Suppressor macrophage (primary cell): Measurements from ENCODE around the gene ST6GALNAC1.

Experiments used
- DNase-seq, 4 experiments: peaks; one replicate each; pipeline ENCODE4 v3.0.0-alpha.2; 2020 to 2022

Gene ST6GALNAC1

DNA sequence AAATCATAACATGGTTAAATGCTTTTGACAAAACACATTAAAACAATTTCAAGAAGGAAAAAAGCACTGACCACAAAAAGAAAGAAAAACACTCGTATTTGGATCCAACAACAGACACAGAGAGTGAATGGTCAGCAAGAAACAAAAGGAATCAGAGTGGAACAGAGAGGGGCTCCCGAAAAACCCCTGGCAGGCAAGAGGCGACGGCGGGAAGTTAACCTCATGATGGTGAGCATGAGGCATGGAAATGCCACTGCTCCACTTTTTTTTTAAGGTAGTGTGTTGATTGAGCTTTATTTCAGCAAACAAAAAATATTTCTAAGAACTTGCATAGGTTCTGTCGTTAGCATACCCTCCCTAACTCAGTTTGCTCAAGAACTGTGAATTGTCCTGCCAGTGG is 32.1 kb upstream of the ST6GALNAC1 start:
- DNase-seq, result no peak

DNA sequence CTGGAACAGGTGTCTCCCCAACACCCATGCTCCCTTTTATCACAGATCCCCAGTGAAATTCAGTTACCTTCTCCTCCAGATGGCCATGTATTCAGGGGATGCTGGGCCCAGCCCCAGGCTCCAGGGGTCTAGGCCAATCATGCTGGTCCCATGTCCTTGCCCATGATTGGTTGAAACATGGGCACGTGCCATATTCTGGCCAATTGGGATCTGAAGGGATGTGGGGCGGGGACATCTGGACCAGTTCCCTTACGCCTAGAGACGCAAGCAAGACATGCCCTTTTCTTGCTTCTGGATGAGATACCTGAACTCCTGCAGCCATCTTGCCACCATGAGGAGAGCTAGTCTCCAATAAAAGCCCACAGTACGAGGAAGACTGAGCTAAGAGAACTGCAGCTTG is 31.0 kb upstream of the ST6GALNAC1 start:
- DNase-seq, result no peak

DNA sequence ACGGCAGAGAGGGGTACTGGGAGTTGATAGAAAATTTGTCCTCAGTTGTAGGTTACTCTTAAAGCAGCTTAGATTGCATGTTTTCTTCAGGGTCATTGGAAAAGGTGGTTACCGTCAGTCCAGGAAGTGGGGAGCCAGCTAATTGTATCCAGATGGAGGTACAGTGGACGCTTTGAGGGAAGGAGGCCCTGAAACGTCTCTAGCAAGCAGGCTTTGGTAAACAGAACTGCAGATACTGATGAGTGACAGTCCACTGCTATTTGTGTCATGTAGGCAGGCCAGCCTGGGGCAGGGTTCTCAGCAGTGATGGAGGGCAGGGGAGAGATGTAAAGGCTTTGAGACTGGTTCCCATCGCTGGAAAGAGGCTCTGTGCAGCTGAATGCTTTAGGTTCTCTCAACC is 30.2 kb upstream of the ST6GALNAC1 start:
- DNase-seq, result no peak

DNA sequence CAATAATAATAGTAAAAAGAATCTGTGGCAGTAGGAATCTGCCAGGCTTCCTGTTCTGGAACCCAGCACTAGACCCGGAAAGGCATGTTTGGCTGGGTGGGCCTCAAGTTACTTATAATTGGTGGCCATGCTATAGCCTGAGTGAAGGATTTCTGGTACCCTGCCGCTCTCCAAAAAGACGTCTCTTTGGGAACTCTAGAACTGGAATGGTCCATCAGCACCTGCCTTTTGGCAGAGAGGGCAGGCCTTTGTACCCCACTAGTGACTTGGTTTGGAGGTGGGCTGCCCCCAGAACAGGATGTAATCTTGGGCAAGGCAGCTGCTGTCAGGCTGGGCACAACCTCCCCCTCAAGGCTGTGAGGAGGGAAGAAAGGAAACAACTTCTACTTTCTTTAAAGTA is 29.3 kb upstream of the ST6GALNAC1 start:
- no peak for DNase-seq

DNA sequence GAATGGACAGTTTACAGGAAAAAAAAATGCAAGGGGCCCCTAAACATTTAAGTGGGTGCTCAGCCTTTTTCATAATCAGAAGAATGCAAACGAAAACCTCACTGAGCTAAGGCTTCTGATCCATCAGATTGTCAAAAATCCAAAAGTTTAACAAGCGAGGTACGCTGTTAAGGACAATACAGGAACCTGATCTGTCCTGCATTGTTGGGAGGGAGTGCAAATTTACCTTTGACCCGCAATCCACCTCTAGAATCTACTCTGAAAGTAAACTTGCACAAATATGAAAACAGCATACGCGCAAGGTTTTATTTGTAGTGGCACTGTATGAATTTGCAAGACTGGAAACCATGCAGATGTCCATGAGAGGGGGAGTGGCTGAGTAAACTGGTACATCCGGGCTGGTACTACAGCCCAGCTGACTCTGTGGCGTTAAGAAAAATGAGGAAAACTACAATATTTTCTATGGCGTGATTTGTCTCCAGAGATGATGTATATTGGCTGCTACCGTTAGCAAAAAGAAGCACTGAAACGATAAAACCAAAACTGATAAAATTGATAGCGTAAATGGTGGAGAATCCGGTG is 28.8 kb upstream of the ST6GALNAC1 start:
- DNase-seq, result no peak

DNA sequence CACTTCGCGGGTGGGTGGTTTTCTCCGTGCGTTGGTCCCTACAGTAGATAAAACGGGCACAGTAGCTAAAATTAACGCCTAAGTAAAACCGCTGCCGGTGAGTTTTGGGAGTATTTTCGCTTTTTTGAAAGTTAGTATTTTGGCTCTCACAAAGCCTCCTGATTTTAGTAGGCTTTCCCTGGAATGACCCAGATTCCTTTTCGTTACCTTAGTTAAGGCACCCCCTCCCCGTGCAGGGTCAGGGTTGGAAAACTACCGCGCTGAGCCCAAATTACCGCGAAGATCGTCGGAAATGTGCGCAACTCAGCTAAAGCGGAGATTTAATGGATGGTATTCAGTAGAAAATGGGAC is 28.3 kb upstream of the ST6GALNAC1 start:
- no peak for DNase-seq

DNA sequence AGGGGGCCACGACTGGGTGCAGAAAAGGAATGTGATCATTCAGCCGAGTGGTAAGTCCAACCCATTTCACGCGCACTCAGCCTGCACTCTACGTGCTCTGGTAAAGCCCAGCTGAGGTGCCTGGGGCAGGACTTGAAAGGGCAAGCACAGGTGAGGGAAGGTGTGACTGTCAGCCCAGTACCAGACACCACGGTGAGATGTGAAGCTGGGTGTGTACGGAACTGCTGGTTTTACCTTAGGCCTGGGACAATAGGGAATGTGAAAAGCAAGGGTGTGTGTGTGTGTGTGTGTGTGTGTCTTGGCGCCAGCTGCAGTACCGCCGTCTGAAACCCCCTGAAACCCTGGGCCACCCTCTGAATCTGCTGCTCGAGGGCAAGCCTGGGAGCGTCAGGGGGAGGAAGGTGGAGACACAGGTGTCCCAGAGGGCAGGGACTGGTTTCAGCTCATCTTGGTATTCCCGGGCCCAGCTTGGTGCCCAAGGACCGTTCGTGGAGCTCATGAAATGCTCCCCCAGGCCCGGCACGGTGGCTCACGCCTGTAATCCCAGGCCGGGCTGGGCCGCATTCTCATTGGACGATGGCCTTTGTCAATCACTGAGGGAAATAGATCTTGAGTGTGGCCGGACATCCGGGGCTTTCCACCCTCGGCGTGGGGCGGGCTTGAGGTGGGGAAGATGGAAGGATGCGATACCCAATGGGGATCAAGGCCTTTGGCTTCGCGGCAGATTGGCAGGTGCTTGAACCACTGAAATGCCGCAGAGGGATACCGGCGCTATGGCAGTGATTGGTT is 27.8 kb upstream of the ST6GALNAC1 start:
- peak; percentile 100 for DNase-seq

DNA sequence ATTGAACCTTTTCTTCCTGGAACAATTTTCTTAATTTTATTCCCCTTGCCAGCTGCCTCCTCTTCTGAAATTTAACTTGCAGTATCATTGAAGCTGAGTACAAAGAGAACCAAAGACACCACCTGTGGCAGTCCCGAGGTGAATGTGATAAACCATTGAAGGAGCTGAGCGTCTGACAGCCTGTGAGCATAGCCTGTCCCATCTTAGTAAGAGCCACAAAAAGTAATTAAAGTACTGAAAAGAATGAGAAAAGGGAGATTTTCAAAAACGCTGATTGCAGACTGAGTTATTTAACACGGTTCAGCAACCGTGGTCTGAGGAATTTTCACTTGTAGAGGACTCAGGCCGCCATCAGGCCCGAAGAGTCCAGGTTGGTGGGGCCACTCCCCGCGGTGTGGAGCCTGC is 27.2 kb upstream of the ST6GALNAC1 start:
- DNase-seq, result no peak

DNA sequence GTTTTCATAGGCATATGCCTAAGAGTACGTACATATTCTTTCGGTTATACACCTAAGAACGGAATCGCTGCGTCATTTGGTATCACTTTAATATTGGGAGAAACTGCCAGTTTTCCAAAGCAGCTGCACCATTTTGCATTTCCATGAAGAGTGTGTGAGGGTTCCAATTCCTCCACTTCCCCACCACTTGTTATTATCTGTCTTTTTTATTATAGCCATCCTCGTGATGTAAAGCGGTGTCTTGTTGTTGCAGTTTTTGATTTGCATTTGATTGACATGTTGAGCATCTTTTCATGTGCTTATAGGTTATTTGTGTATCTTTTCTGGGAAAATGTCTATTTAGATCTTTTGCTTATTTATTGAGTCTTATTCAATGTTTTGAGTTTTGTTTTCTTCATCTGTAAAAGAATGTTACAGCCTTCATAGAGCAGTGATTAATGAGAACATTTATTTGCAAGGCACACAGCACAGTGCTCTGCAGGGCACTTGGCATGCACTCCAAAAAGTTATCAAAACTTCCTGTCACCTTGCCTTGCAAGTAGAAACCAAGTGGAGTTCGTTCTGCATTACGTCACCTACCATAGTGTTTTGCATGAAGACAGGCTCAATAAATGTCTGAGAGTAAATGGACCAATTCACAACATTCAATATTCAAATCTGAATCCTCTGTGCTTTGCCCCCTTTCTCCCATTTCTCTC is 26.6 kb upstream of the ST6GALNAC1 start:
- no peak for DNase-seq

DNA sequence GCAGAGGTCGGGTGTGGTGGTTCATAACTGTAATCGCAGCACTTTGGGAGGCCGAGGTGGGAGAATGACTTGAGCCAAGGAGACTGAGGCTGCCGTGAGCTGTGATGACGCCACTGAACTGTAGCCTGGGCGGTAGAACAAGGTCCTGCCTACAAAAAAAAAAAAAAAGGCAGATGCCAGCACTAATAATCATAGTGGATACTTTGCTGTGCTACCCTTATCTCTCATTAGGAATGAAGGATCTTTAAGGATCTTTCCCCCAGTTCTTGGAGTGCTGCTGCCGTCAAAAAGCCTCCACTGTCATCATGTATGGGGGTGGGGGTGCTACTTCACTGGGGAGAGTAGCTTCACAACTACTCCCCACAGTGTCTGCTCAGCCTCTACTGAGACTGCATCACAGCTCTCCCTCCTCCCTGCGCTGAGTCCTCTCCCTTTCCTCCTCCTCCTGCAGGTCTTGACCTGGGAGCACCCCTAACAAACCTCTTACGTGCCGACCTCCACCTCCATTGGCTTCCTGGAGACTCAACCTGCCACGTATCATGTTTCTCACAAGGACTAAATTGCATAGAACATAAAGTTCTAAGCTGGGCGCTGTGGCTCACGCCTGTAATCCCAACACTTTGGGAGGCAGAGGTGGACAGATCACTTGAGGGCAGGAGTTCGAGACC is 24.4 kb upstream of the ST6GALNAC1 start:
- DNase-seq, result no peak

DNA sequence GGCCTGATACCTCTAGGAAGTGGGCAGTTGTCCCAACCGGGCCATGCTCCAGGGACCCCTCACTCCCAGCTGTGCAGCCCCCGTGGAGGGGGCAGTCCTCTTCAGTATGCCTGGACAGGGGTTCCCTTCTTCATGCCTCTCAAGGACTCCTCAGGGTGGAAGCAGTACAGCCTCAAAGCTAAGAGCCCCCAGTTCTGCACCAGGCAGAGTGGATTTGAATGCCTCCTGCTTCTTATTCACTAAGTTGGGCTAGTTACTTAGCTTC is 23.9 kb upstream of the ST6GALNAC1 start:
- no peak for DNase-seq

DNA sequence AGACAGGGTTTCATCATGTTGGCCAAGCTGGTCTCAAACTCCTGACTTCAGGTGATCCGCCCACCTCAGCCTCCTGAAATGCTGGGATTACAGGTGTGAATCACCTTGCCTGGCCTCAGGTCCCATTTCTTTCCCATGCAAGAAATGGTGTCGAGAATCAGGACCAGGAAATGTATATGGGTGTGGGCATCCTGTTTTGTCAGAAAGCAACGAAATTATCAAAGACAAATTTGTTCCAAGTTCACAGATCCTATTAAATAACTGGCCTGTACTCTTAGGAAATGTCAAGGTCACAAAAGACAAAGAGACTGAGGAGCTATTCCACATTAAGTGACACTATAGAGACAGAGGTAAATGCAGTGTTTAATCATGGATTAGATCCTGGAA is 17.1 kb upstream of the ST6GALNAC1 start:
- DNase-seq, result no peak

DNA sequence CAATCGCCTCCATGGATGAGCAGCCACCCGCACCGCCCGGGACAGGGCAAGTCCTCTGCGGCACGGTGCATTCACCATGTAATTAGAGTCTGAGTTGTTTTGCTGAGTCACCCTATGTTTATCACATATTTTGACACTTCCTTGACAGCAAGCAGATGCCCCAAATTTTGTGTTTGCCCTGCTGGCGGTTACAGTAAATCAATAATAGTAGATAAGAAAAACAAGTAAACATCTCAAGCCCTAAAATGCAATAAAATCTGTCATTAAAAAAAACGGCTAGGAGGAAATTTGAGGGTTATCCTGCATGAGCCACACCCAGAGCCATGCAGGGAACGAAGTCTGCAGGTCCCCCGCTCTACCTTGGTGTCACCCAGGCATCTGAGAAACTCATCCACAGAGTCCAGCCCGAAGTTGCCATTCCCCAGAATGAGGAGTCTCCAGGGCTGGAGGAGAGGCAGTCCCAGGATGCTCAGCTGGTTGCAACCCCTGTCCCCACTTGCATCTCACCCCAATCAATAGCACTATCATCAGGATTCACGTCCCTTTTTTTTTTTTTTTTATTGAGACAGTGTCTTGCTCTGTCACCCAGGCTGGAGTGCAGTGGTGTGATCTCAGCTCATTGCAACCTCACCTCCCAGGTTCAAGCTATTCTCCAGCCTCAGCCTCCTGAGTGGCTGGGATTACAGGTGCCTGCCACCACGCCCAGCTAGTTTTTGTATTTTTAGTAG is 16.5 kb upstream of the ST6GALNAC1 start:
- peak in 3 of 4 experiments; percentile 16 to 43 (median 38) for DNase-seq

DNA sequence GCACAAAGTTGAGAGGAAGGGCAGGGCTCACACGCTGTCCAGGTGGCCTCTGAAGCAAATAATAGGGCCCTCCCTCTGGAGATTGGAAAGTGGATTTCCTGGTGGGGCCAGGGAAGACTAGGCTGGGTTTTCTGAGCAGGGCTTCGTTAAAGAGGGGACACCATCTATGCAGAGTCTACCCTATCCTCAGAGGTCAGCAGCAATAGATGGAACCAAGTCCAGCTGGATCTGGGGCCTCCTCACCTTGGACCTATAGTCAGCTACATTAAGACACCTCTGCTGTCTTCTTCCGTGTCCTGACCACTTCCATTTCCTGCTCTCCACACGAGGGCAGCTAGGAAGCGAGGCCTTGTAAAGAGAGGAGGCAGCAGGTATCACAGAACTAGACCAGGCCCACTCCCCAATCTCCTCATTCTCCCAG is 14.7 kb upstream of the ST6GALNAC1 start:
- DNase-seq, result no peak

DNA sequence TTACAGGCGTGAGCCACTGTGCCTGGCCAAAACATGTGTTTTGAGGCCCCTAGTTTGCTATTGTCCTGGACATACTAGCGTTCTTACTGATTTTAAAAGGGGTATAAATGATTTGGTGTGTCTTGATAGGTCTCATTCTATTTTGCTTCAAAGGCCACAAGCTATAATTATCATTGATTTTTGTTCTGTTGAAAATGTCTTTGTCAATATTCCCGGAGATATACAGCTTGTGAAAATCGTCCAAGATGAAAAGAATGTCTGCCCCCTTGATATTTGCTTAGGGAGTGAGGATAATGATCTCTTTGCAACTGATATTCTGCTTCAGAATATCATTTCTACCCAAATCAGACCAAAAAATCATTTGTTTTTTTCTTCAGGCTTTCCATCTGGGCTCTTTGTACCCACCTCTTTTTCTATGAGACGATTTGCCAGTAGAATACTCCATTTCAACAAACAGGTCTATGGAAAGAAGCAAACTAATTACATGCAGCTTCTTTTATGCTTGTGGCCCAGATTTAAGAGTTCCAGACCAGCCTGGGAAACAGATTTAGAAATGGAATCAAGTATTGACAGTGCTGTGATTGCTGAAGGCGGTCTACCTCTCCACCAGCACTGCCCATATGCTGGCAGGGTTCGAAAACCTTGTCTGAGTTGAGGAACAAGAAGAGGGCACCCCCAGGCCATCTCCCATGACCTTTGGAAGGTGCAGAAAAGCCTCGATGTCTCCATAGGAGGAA is 14.1 kb upstream of the ST6GALNAC1 start:
- no peak for DNase-seq

DNA sequence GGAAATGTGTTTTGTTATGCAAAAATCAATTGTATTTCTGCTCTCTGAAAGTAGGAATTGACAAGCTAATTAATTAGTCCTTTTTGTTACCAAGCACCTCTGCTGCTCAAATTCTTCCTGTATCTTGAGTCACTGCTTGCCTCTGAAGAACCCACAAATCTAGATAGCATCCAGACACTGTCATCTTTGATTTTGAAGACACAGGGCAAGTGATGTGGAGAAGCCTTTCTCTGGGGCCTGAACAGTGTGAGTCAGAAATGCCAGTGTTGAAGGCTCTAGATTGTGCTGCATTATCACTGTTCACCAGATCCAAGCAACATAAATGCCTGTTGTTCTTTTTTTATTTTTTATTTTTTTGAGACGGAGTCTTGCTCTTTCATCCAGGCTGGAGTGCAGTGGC is 10.9 kb upstream of the ST6GALNAC1 start:
- DNase-seq, result no peak

DNA sequence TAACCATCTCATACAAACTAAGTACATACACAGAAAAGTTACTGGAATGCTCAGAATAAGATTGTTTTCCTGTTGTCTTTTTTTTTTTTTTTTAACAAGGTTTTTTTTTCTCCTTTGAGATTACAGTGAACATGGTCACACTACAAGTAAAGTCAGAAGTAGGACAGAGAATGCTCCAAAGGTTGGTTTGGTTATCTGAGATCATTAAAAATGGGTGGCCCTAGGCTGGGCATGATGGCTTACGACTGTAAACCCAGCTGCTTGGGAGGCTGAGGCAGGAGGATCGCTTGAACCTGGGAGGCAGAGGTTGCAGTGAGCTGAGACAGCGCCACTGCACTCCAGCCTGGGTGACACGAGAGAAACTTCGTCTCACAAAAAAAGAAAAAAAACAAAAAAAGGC is 6.9 kb upstream of the ST6GALNAC1 start:
- no peak for DNase-seq

DNA sequence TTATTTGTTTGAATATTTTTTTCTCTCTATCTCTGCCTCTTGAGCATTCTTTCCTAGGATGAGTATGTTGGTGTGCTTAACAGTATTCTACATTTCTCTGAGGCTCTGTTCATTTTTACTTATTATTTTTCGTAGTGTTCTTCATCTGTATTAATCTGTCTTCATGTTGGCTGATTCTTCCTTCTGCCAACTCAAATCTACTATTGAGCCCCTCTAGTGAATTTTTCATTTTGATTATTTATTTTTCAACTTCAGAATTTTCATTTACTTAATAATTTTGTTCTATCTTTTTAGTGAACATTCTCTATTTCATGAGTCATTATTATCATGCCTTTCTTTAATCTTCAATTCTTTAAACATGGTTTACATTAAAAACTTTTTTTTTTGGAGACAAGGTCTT is 3.2 kb upstream of the ST6GALNAC1 start:
- DNase-seq, result no peak

DNA sequence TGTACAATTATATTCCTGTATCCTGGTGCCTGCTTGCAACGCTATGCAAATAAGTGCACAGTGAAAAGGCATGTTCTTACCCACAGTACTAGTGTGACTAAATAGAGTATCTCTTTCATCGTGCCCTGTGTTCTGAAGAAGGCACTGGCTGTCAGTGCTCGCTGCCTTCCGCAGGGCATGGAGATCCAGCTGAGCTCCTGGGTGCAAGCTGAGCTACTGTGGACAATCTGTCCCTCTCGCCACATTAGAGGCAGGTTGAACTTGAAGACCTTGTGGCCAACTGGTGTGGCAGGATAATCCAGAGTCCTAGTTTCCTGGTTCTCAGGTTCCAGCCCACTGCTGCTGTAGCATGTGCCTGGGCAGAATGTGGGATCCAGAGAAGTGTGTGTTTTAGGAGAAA is 1.9 kb upstream of the ST6GALNAC1 start:
- DNase-seq, result no peak

DNA sequence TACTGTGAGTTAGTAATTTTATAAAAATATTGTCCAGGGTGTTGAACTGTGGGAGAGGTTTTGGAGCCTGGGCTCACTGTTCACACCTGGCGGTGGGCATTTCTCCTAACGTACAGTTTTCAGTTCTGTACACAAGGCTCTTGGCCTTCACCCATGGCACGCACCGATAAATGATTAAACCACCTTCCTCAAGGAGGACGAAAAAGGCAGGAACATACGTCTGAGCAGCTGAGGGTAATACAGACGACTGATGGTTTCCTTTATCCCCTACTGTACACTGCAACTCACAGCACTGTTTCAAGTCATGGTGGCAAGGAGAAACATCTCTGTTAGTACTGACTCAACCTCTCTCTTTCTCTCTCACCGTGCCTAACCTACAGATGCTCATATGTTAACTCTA is 1.4 kb upstream of the ST6GALNAC1 start:
- no peak for DNase-seq

DNA sequence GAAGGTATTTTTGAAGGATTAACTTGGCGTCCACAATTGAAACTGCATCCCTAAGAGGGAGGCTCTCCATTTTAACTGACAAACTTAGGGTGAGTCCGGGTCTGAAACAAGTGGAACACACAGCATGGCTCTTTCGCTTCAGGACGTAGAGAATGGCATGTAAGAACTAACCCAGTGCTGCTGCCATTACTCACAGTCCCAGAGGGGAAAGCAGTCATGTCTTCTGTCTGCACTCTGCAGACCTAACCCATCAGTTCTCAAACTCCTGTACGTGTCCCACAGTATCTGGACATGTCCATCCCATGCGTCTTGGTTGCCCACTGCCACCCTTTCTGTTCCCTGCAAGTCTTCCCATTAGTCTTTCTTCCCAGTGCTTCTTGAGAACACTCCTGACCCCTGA is 563 bp downstream of the ST6GALNAC1 start:
- no peak for DNase-seq

DNA sequence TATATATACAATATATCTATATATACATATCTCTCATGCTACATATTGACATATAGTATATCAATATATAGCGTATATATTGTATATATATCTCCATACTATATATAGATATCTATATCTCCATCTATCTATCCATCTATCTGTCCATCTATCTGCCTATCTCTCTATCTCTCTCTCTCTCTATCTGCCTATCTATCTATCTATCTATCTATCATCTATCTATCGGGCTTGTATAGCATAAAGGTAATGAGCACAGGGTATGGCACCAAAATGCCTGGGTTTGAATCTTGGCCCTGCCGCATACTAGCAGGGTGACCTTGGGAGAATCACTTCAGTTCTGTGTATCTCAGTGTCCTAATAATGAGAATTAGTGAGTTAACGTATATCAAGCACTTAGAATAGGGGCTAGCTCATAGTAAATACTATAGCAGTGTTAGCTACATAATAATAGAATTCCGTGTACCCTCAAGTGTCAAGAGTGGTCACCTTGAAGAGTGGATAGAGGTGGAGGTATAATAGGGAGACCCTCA is 1.5 kb downstream of the ST6GALNAC1 start:
- DNase-seq, result no peak
